HG03103 (cell line): ENCODE results near the gene HDDC3.
A peak's percentile ranks its signal among the peaks of the same experiment; 100 is the strongest.
"Not testable (repeated sequence)": the region's sequence is repeated elsewhere in the genome, so short reads cannot be mapped to it uniquely, and the experiment has no call there.

Experiments
- ATAC-seq: cut with Tn5 transposase; IDR thresholded peaks from one replicate; pipeline ENCODE4 v1.9.1; 2021; ENCODE audit warnings: low read depth; ENCODE audit not compliant: unreplicated experiment

HDDC3 gene

DNA sequence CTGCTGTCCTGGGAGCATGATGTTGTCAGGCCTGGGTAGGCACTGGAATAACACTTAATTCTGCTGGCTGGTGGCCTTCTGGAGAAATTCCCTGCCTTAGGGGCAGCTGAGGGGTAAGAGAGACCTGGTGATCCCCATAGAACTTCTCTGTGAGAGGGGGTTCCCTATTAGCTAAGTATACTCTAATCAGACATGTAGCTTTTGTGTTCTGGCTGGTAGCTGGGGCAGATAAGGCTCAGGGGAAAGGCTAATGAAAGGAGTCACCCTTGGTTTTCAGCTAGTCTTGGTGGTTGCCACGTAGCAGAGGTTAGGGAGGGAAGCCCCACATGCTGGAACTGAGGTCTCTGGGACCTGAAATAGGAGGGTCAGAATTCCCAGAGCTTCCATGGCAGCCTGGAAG lies 952 bp upstream of the HDDC3 start:
- no peak for ATAC-seq

DNA sequence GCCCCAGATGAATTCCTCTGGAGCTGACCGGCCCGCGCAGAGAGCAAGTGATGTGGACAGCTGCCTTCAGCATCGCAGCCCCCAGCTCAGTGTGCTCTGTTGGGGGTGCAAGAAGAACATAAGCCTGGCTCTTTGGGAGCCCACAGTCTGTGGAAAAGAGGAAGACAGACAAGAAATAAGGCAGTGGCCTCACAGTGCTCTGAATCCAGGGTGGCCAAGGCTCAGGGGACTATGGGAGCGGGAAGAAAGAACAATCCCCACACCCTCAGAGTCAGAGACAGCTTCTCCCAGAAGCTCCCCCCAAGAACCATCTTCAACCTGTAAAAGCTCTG lies 277 bp upstream of the HDDC3 start:
- ATAC-seq, result no peak

DNA sequence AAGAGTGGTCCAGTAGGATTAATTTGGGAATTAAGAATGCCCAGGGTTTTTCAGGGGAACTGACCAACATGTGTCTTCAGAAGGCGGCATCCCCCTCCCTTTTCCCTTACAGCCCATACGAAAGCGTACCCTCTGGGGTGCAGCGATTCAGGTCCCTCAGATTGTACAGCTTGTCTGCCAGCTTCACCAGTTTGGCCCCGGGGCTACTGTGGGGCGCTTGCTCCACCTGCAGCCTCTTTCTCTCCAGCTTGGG lies 848 bp downstream of the HDDC3 start:
- ATAC-seq, result no peak

DNA sequence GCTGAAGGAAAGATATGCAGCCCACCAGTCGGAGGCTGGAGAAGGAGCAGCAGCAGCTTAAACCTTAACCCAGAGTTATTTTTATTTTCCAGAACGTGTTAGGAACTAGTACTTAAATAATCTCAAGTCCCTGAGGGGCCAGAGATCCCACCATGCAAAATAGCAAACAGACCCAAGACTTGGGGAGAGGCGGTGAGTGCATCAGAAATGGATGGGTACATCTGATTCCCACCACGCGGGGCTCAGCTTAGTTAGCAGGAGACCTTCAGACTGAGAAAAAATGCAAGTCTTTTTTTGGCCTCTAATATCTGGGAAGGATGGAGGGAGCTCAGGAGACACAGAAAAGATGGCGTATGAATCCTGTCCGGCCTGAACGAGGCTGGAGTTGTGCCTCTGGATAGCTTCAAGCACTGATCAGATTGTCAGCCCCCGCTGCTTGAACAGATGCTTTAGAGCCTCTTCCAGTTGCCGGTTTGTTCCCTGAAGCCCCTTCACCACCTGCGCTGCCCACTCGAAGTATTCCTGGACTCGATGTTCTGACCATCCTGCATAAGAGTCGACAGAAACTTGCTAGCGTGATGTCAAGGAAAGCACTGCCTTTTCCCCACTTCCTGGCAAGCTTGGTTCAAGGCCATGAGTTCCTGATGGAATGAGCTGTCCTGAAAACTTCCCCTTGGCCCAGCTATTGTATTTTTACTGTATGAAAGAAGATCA lies 1.3 kb downstream of the HDDC3 start:
- no peak for ATAC-seq

DNA sequence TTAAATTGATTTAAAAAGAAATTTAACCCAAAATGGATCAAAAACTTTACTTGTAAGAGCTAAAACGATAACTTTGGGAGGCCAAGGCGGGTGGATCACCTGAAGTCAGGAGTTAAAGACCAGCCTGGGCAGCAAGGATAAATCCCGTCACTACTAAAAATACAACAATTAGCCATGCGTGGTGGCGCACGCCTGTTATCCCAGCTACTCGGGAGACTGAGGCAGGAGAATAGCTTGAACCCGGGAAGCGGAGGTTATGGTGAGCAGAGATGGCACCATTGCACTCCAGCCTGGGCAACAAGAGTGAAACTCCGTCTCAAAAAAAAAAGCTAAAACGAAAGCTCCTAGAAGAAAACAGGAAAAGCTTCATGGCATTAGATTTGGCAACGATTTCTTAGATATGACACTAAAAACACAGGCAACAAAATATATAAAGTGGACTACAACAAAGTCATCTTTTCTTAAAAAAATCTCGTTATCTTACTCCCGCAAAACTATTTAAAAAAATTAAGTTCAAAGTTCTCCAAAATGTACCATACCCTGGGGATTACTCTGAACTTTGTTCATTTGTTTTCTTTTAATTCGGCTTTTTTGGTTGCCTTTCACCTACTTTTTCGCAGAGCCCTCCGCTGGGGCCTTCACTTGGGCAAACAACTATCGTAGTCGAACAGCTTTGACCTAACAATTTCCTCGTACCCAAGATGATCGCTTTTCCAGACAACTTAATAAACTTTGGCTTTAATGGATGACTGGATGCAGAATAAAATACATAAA lies 2.9 kb downstream of the HDDC3 start:
- no peak for ATAC-seq

DNA sequence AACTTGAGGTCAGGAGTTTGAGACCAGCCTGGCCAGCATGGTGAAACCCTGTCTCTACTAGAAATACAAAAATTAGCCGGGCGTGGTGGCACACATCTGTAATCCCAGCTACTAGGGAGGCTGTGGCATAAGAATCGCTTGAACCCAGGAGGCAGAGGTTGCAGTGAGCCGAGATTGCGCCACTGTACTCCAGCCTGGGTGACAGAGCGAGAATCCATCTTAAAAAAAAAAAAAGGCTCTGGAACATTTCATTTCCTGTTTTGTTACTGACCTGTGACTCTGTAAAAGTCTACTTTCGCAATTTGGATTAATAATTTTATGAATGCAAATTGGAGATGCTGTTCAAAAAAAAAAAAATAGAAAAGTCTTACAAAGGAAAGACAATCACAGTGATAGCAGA lies 4.2 kb downstream of the HDDC3 start:
- not testable (repeated sequence) for ATAC-seq

DNA sequence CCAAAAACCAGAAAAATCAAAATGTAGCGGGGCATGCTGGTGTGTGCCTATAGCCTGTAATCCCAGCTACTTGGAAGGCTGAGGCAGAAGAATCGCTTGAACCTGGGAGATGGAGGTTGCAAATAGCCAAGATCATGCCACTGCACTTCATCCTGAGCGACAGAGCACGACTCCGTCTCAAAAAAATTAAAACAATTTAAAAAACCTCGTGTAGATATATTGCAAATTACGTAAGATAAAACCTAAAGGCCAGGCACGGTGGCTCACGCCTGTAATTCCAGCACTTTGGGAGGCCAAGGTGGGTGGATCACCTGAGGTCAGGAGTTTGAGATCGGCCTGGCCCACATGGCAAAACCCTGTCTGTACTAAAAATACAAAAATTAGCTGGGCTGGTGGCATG lies 5.6 kb downstream of the HDDC3 start:
- not testable (repeated sequence) for ATAC-seq

DNA sequence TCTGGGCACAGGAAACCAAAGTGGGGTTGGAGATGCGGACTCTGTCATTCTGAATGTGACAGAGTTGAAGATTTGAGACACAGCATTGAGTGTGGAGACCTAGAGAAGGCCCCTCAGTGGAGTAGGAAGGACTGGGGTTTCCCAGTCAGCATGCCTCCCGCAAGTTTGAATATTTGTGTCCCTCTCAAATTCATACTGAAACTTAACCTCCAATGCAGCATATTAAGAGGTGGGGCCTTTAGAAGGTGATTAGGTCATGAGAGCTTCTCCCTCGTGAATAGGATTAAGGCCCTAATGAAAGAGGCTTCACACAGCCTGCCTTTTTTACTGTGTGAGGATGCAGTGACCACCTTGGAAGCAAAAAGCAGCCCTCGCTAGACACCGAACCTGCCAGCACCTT lies 8.0 kb downstream of the HDDC3 start:
- ATAC-seq, result peak; percentile 61

DNA sequence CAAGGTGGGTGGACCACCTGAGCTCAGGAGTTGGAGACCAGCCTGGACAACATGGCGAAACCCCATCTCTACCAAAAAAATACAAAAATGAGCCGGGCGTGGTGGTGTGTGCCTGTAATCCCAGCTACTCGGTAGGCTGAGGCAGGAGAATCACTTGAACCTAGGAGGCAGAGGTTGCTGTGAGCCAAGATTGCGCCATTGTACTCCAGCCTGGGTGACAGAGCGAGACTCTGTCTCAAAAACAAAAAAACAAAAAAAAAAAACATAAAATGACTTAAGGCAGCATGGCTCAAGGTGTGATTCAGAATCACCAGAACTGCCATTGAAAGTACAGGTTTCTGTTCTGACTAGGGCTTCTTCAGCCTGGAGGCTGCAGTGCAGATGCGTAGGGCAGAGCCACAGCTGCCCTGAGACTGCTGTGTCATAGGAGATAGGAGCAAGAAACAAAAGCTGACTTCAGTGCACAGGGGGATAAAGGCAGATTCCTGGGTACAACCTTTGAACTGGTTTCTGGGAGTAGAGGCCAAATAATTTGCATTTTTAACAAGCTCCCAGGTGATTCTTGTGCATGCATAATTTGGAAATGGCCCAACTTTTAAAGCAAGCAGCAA lies 9.5 kb downstream of the HDDC3 start:
- peak; percentile 70 for ATAC-seq

DNA sequence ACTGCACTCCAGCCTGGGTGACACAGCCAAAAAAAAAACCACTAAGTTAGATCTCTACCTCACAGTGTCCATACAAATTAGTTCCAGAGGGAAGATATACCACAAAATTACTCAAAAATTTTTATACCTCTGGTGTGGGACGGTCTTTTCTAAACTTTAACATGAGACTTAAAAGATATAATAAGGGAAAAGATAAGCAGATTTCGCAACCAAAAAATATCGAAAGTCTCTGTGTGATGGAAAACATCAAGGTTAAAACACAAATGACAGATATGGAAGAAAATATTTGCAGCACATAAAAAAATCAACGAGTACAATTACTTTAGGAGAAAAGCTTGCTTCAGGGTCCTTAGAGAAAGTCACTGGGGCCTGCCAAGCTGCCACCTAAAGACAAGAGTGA lies 10.5 kb downstream of the HDDC3 start:
- no peak for ATAC-seq

DNA sequence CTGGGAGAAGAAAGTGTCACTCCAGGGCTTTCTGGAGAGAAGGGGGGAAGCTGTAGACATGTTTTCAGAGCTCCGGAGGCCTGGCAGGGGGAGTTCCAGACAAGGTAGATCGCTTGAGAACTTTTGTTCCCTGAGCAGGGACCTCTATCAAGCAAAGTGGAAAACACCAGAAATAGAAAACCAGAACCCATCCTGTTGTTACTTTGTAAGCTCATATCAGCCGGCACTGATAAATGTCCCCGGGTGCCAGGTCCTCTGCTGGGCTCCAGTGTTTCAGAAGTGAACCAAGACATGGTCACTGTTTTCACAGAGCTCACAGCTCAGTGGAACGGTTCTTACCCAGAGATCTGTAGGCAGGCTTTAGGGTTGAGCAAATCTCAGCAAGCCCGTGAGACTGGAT lies 13.5 kb downstream of the HDDC3 start:
- ATAC-seq, result no peak

DNA sequence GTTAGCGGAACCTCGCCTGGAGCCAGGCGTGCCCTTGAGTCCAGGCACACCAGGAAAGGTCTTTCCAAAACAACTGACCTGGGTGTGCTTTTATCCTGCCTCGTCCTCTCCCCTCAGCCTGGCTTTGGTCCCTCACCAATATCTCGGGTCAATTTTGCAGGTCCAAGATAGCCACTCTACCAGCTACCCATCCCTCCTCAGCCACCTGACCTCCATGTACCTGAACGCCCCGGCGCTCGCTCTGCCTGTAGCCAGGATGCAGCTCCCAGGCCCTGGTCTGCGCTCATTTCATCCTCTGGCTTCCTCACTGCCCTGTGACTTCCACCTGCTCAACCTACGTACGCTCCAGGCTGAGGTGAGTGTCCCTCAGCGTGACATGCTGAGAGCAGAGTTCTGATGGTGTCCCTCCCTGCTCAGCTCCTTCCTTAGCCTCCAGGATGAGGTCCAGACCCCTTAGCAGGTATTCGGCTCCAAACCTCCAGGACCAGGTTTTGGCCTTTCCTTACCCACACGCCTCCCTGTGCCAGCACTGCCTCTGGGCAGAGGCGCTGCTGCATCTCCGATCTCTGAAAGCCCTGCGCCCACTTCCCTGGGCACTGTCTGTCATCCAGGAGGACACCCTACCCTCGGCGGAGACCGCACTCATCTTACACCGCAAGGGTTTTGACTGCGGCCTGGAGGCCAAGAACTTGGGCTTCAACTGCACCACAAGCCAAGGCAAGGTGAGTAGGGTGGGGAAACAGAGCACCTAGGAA lies 14.1 kb downstream of the HDDC3 start:
- no peak for ATAC-seq

DNA sequence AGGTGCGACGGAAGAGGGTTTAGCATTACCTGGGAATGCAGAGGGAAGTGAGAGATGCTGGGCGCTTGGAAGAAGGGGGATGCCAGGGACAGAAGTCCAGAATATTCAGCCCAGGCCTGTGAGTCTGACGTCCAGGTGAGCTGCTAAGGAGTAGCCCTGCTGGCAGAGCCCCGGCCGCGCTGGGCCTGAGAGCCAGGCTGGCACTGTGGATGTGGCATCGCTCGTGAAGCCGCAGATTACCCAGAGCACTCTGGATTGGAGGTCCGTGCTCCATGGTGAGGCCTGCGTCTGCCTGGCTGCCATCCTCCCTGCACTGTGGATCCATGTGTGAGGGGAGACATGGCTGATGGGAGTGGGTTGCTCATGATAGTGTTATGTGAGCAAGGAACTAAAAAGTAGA lies 14.8 kb downstream of the HDDC3 start:
- no peak for ATAC-seq

DNA sequence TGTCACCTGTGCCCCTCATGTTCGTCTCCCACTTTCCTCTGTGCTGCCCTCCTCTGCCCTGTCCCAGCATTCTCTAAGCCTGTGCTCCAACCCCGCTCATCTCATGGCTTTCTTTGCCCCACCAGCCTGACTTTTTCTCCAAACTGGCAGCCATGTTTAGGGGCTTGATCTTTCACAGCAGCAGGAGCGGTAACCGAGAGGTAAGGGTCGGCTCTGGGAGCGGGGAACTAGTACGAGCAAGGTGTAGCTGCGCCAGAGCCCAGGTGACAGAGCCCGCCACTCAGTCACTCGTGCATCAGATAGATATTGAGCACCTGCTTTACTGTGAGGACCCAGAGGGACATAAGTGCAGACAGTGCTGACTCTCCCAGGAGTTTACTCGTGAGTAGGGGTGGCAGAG lies 15.9 kb downstream of the HDDC3 start:
- ATAC-seq, result no peak

DNA sequence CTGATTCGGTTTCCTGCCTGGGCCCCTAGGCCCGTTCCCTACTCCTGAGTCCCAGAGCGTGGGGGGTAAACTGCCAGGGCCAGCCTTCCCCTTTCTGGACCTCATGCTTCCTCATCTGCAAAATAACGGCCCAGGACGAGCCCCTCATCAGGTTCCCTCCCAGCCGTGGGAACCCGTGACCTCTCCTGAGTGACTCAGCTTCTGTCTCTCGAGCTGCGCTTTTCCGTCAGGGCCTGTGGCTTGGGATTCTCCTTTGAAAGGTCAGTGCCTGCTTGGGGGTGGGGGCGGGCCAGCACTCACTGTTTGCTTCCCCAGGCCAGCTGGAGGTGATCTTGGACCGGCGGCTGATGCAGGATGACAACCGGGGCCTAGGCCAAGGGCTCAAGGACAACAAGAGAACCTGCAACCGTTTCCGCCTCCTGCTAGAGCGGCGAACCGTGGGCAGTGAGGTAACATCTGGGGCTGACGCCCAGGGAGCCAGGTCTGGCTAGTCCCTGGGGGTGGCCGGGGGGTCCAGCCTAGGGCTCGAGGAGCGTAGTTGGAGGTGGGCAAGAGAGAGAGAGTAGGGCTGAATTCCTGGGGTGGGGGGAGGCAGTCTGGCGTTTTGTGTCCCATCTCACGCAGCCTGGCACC lies 16.4 kb downstream of the HDDC3 start:
- ATAC-seq, result no peak

DNA sequence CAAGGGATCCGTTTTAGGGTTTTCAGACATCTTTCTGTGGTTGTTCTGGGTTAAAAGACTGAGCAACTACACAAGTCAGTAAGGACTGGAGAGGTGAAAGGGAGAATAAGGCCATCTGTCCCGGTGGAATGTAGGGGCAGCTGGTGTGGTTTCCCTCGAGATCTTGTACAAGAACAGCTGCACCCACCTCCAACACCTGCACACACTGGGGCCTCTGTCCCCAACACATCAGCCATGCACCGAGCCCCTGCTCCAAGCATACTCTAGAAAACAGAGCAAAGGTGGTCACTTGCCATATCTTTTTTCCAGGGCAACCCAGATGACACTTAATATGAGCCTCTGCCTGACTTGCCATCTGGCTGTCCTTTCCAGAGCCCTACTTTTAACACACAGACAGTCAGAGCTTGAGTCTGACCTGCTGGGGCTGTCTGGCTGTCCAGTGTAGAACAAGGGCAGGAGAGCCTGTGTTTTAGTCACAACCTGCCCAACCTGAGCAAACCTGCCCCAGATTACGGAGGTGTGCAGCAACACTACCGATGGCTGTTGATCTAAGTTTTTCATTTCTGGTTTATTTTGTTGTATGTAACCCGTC lies 17.0 kb downstream of the HDDC3 start:
- ATAC-seq, result no peak

DNA sequence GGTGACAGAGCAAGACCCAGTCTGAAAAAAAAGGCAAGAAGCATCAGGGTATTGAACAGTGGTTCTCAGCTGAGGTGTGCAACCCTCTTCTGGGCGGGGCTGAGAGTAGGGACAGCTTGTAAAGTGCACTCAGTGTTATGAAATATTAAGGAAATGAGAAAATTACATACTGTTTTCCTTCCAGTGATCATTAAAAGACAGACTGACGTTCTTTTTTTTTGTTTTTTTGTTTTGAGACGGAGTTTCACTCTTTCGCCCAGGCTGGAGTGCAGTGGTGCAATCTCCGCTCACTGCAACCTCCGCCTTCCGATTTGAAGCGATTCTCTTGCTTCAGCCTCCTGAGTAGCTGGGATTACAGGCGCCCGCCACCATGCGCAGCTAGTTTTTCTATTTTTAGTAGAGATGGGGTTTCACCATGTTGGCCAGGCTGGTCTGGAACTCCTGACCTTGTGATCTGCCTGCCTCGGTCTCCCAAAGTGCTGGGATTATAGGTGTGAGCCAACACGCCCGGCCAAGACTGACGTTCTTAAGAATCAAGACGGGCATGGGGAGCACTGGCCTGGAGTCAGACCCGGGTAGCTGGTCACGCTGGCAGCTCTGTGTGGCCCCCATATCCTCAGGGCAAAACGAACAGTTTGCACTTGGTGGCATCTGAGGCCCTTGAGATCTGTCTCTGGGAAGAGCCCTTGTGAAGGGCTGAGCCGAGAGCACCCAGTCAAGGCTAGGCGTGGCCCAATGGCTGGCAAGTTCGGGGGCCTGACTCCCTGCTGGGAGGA lies 17.9 kb downstream of the HDDC3 start:
- ATAC-seq, result no peak

DNA sequence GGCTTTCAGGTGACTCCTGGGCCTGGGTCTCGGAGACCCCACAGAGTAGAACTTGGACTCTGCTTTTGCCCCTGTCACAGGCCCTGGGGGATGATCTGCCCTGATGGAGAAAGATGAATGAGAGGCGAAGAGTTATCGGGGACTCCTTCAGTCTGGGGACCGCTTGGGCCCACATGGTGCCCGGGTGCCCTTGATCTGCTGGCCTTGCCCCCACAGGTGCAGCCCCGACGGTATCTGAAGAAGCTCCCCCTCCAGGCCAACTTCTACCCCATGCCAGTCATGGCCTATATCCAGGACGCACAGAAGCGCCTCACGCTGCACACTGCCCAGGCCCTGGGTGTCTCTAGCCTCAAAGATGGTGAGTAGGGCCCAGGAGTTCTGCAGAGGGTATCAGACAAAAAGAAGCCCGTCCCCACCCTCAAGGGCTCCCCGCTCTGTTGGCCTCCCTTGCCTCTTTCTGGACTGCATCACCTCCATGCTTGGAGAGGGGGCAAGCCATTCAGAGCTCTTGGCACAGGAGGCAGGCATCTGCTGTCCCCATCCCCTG lies 18.9 kb downstream of the HDDC3 start:
- no peak for ATAC-seq

DNA sequence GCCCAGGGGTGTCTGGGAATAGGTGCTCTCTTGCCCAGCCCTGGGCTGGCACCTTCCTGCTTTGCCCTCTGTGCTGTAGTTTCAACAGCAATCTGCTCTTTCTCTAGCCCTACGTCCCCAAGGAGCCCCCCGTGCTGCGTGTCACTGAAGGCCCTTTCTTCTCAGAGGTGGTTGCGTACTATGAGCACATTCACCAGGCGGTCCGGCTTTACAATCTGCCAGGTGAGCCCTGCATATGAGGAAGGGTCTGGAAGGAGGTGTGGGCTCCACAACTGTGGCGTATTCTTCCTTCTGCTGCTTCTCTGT lies 19.6 kb downstream of the HDDC3 start:
- no peak for ATAC-seq
